ENCODE measurements around the gene GAP43.

The GAP43 gene

GRCh38 chr3:115766587-115767482 is 143.5 kb downstream of the GAP43 start:
- DNase-seq (ENCODE audit: low read depth): no peak

- no peak for DNase-seq (ENCODE audit: low read depth)
These were observed 145.4 kb downstream of the GAP43 start for GRCh38 chr3:115768661-115769060.
